Peyer's patch (tissue), 4 donors: ENCODE measurements around the gene CEBPG.

ENCODE experiments used
- POLR2A ChIP-seq, 2 donors: fragments of 450-650 bp; IDR thresholded peaks; one replicate each; pipeline ENCODE4 v1.5.1; 2017; ENCODE audit warnings: antibody characterized with exemption in 2 of 2, mild to moderate bottlenecking in 2 of 2, moderate library complexity in 2 of 2
- TF ChIP-seq, protein P1 (sequence below), 6 experiments: fragments of 450-650 bp in 4 of 6; fragments of 200-600 bp in 2 of 6; sonication (generic) in 1 of 6; IDR thresholded peaks; one replicate each; pipeline ENCODE4 v1.5.1; 2017 to 2019; ENCODE audit warnings: antibody characterized with exemption in 6 of 6, mild to moderate bottlenecking in 3 of 6, moderate library complexity in 1 of 6

- TF ChIP-seq, protein P1, sequence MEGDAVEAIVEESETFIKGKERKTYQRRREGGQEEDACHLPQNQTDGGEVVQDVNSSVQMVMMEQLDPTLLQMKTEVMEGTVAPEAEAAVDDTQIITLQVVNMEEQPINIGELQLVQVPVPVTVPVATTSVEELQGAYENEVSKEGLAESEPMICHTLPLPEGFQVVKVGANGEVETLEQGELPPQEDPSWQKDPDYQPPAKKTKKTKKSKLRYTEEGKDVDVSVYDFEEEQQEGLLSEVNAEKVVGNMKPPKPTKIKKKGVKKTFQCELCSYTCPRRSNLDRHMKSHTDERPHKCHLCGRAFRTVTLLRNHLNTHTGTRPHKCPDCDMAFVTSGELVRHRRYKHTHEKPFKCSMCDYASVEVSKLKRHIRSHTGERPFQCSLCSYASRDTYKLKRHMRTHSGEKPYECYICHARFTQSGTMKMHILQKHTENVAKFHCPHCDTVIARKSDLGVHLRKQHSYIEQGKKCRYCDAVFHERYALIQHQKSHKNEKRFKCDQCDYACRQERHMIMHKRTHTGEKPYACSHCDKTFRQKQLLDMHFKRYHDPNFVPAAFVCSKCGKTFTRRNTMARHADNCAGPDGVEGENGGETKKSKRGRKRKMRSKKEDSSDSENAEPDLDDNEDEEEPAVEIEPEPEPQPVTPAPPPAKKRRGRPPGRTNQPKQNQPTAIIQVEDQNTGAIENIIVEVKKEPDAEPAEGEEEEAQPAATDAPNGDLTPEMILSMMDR (IDR thresholded peaks at IDR 0.05) = peak in 3 of 6 experiments; percentile 25 to 37 (median 36)
- TF ChIP-seq POLR2A (IDR thresholded peaks at IDR 0.05) = no peak
These were observed 19.1 kb downstream of the CEBPG start for GRCh38 chr19:33392341-33393285.
